Peyer's patch (tissue), 4 donors: ENCODE measurements around the gene RASAL2.

Experiments used
- CTCF ChIP-seq, 6 experiments: fragments of 450-650 bp in 4 of 6; fragments of 200-600 bp in 2 of 6; sonication (generic) in 1 of 6; IDR thresholded peaks; one replicate each; pipeline ENCODE4 v1.5.1; 2017 to 2019; ENCODE audit warnings: antibody characterized with exemption in 6 of 6, mild to moderate bottlenecking in 3 of 6, moderate library complexity in 1 of 6
- POLR2A ChIP-seq, 2 donors: fragments of 450-650 bp; IDR thresholded peaks; one replicate each; pipeline ENCODE4 v1.5.1; 2017; ENCODE audit warnings: antibody characterized with exemption in 2 of 2, mild to moderate bottlenecking in 2 of 2, moderate library complexity in 2 of 2

- TF ChIP-seq CTCF (IDR thresholded peaks at IDR 0.05) (no peak), POLR2A (IDR thresholded peaks at IDR 0.05) (no peak)
Measured at GRCh38 chr1:178119628-178120027, 25.7 kb downstream of the RASAL2 start.
